ACC112 (cell line): ENCODE measurements around the gene LIFR.

Source experiments
- H2AFZ ChIP-seq: fragments of 200-600 bp; sonication (generic); one replicate; pipeline ENCODE4 v1.6.0; 2017; ENCODE audit warnings: antibody characterized with exemption, low read length; ENCODE audit not compliant: unreplicated experiment
- H3K27ac ChIP-seq: fragments of 200-600 bp; sonication (generic); 2 replicates; pipeline ENCODE4 v1.5.1; 2014; ENCODE audit warnings: low read depth, mild to moderate bottlenecking, antibody characterized with exemption, low read length, moderate library complexity
- H3K27me3 ChIP-seq: fragments of 200-600 bp; sonication (generic); 2 replicates; pipeline ENCODE4 v1.6.1; 2014; ENCODE audit warnings: mild to moderate bottlenecking, antibody characterized with exemption, low read length, moderate library complexity, mixed read lengths; ENCODE audit not compliant: insufficient read depth
- H3K36me3 ChIP-seq: fragments of 200-600 bp; sonication (generic); 2 replicates; pipeline ENCODE4 v1.6.1; 2016; ENCODE audit warnings: mild to moderate bottlenecking, antibody characterized with exemption, low read length, moderate library complexity, mixed read lengths; ENCODE audit not compliant: insufficient read depth
- H3K4me1 ChIP-seq: fragments of 200-600 bp; sonication (generic); one replicate; pipeline ENCODE4 v1.6.1; 2016; ENCODE audit warnings: low read length, mixed read lengths; ENCODE audit not compliant: insufficient read depth, unreplicated experiment, control insufficient read depth
- H3K4me3 ChIP-seq: fragments of 200-600 bp; sonication (generic); 2 replicates; pipeline ENCODE4 v1.5.1; 2014; ENCODE audit warnings: mild to moderate bottlenecking, low read depth, low read length
- H3K79me2 ChIP-seq: fragments of 200-600 bp; sonication (generic); one replicate; pipeline ENCODE4 v1.6.0; 2016; ENCODE audit warnings: low read length; ENCODE audit not compliant: control insufficient read depth, unreplicated experiment, insufficient read depth

The LIFR gene

DNA sequence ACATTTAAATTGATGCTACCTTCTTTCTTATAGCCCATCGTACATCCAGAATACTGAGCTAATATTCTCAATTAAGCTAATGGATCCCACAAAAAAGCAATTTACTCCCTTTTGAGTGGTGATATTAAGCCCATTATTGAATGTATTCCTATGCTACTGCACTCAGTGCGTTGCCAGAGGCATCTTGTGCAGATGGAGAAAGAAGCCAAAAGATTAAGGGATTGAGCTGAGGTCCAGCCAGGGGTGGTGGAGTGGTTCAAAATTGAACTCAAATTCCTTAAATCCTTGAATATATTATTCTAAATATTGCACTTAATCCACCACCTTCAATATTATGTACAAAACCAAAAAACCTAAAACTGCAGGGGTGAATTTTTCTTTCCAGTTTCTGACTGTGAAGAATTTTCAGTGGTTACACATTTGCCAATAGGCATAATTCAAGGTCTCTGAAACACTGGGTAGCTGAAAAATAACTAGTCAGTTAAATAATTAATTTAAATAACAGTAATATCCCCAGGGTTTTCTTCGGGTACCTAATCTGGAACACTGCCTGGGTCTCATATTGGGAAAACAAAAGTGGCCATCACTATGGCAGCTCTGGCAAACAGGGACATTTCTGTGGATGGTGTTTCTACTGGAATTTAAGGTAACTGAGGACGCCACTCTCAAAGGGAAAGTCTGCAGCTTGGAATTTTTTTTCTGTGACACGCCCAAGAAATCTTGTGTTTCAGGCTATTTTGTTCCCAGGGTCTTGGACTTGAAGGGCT lies 6.2 kb upstream of the LIFR start:
- no peaks in the 10 kb centered on the region for H3K36me3 ChIP-seq
- H3K4me3 ChIP-seq = no peak overlapping the region
- H3K27ac ChIP-seq = no peak overlapping the region
- H3K27me3 ChIP-seq = no peaks in the 10 kb centered on the region
- H2AFZ ChIP-seq = no peak overlapping the region
- no peaks in the 10 kb centered on the region for H3K79me2 ChIP-seq
- peaks cover 1% of the 10 kb centered on the region for H3K4me1 ChIP-seq

DNA sequence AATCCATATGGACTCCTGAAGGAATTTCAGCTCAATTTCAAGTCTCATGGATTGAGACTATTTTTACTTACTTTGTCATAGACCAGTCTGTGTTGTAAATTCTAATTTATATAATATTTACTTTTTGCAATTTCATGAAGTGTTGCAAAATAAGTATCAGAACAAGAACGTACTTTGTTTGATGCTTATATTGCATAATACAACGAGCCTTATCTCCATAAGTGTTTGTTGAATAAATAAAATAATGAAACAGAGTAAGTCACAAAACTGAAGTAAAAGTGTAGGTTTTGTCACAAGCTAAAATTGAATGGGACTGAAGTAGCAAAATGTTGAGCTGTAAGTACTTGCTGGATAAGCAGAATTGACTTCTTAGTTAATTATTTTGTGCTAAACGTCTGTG lies 3.0 kb upstream of the LIFR start:
- H2AFZ ChIP-seq = no peak overlapping the region
- H3K79me2 ChIP-seq = peaks cover 18% of the 10 kb centered on the region
- no peak overlapping the region for H3K4me3 ChIP-seq
- H3K4me1 ChIP-seq = peaks cover 9% of the 10 kb centered on the region
- no peak overlapping the region for H3K27ac ChIP-seq
- H3K36me3 ChIP-seq = no peaks in the 10 kb centered on the region
- no peaks in the 10 kb centered on the region for H3K27me3 ChIP-seq

DNA sequence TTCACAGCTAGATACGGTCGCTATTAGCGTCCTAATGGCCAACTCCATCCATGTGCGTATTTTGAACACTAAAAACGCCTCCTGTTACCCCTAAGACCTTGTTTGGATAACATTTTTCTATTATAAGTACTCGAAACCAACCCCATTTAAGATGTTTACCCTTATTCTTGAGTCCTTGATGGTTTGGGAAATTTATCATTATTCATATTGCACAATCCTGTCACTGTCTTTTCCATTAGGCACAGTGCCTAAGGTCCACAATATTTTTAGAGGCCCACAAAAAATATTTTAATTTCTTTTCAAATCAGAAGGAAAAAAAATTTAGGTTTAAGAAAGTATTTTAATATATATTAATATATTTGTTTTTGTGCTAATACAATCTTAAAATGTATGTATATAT lies 1.3 kb upstream of the LIFR start:
- Histone ChIP-seq H2AFZ (peak overlapping the region; percentile 83), H3K36me3 (no peaks in the 10 kb centered on the region), H3K4me3 (peak overlapping the region; percentile 81), H3K27ac (no peak overlapping the region), H3K79me2 (peaks cover 29% of the 10 kb centered on the region), H3K4me1 (peaks cover 15% of the 10 kb centered on the region), H3K27me3 (no peaks in the 10 kb centered on the region)

DNA sequence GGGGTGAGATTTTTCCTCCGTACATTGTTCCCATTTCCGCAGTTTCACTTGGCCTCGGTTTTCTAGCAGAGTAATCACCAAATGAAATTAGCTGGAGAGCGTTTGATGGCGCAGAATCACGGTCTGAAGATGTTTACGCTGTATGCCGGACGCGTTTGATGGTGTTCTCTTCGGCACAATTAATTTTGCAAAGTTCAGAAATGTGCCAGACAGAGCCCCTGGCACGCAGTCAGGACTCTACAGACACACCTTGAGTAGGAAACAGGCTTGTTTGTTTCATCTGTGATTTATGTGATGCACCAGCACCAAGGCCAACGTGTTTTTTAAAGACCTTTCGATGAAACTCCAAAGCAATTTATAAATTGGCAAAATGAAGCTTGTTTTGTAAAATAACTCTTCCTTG lies 863 bp upstream of the LIFR start:
- peak overlapping the region; percentile 81 for H3K4me3 ChIP-seq
- peak overlapping the region; percentile 83 for H2AFZ ChIP-seq
- no peaks in the 10 kb centered on the region for H3K27me3 ChIP-seq

DNA sequence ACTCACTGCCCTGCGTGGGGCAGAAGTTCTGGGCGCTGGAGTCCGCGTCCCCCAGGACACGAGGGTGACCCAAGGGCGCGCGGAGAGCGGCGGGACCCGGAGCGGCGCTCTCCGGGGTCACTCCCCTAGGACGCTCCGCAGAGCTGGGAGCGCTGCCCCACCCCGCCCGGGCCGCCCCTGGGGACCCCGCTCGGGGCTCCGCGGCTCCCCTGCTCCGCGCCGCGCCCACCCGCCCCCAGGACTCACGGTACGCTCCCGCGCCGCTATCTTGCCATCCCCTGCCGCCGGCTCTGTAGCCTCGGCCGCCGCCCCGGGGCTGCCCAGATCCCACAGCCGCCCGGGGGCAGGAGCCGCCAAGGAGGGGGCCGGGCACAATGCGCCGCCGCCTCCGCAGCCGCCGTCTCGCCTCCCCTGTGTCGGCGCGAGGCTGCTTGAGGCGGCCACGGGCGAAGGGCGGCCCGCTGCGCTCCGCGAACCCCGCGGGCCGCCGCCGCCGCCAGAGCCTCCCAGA lies 303 bp downstream of the LIFR start:
- Histone ChIP-seq H3K79me2 (peaks cover 38% of the 10 kb centered on the region), H3K27ac (peak overlapping the region; percentile 5; the same call in 1 of the 2 replicates), H2AFZ (peak overlapping the region; percentile 86), H3K36me3 (no peaks in the 10 kb centered on the region), H3K4me1 (peaks cover 28% of the 10 kb centered on the region), H3K27me3 (no peaks in the 10 kb centered on the region), H3K4me3 (peak overlapping the region; percentile 81)

More for the DNA sequence above, 863 bp upstream of the LIFR start:
- Histone ChIP-seq H3K79me2 (peaks cover 33% of the 10 kb centered on the region), H3K4me1 (peaks cover 16% of the 10 kb centered on the region), H3K27ac (peak overlapping the region; percentile 66), H3K36me3 (no peaks in the 10 kb centered on the region)

DNA sequence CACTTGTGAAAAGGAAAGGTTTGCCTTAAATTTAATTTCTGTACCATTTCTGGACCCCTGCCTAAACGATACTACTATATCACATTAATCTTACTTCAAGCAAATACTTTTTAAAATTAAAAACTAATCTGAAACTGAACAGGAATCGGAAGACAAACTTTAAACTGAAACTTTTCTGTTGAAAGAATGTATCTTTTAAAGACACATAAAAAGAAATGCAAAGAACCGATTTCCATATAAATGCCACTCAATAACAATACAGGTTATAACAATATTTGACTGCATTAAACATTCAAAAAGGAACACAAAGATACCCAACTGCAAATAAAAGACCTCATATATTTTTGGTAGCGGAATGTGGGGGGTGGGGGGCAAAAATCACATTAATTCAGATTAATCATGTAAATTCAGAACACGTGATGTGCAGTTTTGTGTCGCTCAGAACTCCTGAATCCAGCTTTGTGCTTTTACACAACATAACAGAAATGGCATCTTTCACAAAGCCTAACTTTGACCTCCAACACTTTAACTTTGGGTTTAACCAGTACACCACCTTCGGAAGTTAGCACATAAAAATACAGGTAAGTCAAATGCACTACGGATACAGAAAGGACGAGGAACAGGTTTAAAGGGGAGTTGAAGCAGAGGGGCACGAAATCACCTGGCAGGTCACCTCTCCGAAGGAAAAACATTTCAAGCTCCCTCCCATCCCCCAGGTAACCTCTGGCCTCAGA lies 925 bp downstream of the LIFR start:
- no peaks in the 10 kb centered on the region for H3K27me3 ChIP-seq
- H2AFZ ChIP-seq = peak overlapping the region; percentile 86
- H3K4me1 ChIP-seq = peaks cover 34% of the 10 kb centered on the region
- no peak overlapping the region for H3K27ac ChIP-seq
- H3K79me2 ChIP-seq = peaks cover 43% of the 10 kb centered on the region
- no peaks in the 10 kb centered on the region for H3K36me3 ChIP-seq
- peak overlapping the region; percentile 81 for H3K4me3 ChIP-seq

DNA sequence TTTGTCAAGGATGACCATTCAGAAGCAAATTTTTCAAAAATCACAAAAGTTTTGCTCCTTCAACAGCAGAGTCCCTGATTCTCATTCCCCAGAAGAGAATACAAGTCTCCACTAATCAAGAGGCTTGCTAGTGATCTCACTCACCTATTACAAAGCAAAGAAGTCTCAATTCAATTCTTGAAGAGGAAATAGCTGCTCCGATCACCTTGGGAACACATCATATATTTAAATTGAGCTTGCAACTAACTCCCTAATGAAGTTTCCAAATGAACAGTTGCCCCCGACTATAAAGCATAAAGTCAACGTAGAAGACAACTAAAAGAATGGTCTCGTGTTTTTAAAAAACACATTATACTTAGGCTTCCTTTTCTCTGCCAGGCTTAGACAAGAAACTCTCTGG lies 1.6 kb downstream of the LIFR start:
- Histone ChIP-seq H2AFZ (no peak overlapping the region), H3K36me3 (no peaks in the 10 kb centered on the region), H3K4me3 (peak overlapping the region; percentile 81), H3K4me1 (peaks cover 40% of the 10 kb centered on the region), H3K27ac (no peak overlapping the region), H3K27me3 (no peaks in the 10 kb centered on the region), H3K79me2 (peaks cover 47% of the 10 kb centered on the region)

DNA sequence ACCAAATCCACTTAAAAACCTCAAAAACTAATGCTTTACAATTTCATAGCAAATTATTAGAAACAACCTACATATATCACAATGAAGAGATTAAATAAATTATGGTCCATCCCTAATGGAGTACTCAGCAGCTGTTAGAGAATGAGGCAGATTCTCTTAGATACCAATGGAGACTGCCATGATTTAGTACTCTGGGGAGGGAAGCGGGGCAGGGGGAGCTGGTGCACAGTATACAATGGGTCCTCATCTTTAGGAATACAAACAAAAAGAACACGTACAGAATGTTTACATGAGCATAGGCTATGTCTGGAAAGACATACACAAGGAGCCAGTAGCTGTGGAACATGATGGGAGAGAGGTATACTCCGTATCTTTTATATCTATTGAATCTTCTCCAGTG lies 2.0 kb downstream of the LIFR start:
- Histone ChIP-seq H3K79me2 (peaks cover 47% of the 10 kb centered on the region), H3K4me1 (peaks cover 45% of the 10 kb centered on the region), H3K36me3 (no peaks in the 10 kb centered on the region), H3K27ac (no peak overlapping the region), H3K4me3 (peak overlapping the region; percentile 81), H3K27me3 (no peaks in the 10 kb centered on the region), H2AFZ (no peak overlapping the region)

DNA sequence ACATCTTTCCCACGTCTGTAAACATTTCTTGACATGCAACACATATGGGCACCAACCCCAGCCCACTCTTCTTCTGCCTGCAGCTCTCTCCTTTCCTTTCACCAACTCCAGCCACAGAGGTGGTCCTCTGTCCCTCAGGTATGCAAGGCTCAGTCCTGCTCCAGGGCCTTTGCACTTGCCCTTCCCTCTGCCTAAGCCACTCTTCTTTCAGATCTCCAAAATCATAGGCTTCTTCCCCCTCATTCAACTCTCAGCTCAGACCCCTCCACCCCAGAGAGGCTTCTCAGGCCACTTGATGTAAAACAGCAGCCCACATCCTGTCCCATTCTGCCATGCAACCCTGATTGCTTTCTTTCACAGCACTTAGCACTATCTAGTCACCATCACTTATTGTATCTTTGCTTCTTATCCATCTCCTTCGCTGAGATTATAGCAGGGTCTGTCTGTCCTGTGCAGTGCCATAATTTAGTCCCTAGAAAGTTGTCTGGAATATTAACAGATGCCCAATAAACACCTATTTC lies 3.4 kb downstream of the LIFR start:
- H3K4me3 ChIP-seq = no peak overlapping the region
- no peaks in the 10 kb centered on the region for H3K27me3 ChIP-seq
- H3K4me1 ChIP-seq = peaks cover 58% of the 10 kb centered on the region
- H3K27ac ChIP-seq = no peak overlapping the region
- H2AFZ ChIP-seq = no peak overlapping the region
- H3K79me2 ChIP-seq = peaks cover 59% of the 10 kb centered on the region
- H3K36me3 ChIP-seq = no peaks in the 10 kb centered on the region

DNA sequence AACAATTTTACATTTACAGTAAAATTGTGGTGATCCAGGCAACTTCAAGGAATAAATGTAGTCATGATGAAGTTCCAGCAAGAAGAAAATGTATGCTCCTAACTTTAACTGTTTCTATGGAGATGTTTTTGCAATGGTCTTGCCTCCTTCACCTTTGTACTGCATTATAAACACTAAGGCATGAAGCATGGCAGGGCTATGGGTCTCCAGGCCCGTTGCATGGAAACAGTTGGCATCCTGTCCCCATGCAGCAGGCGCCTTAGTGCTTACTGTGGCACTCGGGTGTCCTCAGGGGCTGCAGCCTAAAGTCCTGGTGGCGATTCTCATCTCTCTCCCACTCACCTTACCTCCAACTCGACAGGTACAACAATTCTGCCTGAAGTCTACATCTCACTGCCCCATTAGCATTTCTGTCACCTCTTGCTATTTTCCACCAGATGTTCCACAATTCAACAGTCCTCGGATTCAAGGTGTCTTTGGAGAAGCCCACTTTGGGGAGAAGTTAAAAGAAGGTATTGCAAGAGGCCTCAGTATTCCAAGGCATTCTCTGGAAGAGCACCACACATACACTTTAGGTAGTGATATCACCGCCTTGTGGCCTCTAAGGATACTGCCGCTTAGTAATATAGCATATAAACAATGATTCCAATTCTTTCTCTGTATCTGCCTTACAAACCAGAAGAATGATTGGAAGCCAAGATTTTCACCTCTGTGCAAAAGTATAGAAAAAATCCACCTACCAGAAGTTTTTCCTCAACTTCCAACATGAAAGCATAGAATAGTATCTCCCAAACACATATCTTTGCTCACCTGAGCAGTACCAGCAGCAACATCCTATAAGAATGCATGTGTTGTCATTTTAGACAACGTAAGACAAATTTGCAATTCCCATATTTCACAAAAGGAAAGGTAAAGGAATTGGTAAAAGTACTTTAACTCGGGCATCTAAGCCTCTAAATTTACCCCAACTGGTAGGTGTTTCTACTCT lies 5.1 kb downstream of the LIFR start:
- Histone ChIP-seq H3K4me3 (peak overlapping the region; percentile 38; the same call in 1 of the 2 replicates), H3K4me1 (peaks cover 70% of the 10 kb centered on the region), H3K36me3 (no peaks in the 10 kb centered on the region), H3K27me3 (no peaks in the 10 kb centered on the region), H3K27ac (peak overlapping the region; percentile 58), H2AFZ (no peak overlapping the region), H3K79me2 (peaks cover 74% of the 10 kb centered on the region)
